ENCODE data around the gene IVL.

- TF ChIP-seq POLR2A (IDR thresholded peaks at IDR 0.05) (no peak), CTCF (IDR thresholded peaks at IDR 0.05) (no peak)
These were observed 17.7 kb downstream of the IVL start for GRCh38 chr1:152926091-152926490.

All from adrenal gland (tissue), 5 donors.